ENCODE results near the gene HECA. TPM values are rescaled to one million over a fixed set of nuclear protein-coding genes. Genes with fewer than 3 reads are reported as not detected.

Gene HECA
- total and polyA plus RNA-seq, 2 experiments from 2014 or later: 2.4 to 8.1 TPM

Other genes starting within 250 kb of the HECA start
- gene REPS1, start 146.8 kb upstream of the HECA start, total RNA-seq (2014; rRNA removed; shearing (Covaris generic)): 60.0 and 65.7 TPM in 2 replicates
- gene REPS1, start 146.8 kb upstream of the HECA start, polyA plus RNA-seq (2016; fragmentation: Nextera tagmentation; extraction: Ambion mirVana): 41.1 and 46.0 TPM in 2 replicates
- gene ABRACL, start 106.3 kb upstream of the HECA start, total RNA-seq (2014; rRNA removed; shearing (Covaris generic)): 134 and 160 TPM in 2 replicates
- 502 and 516 TPM in 2 replicates for gene ABRACL, start 106.3 kb upstream of the HECA start, polyA plus RNA-seq (2016; fragmentation: Nextera tagmentation; extraction: Ambion mirVana)
- gene TXLNB, start 156.9 kb downstream of the HECA start, total RNA-seq (2014; rRNA removed; shearing (Covaris generic)): 0.23 and 0.28 TPM in 2 replicates
- gene TXLNB, start 156.9 kb downstream of the HECA start, polyA plus RNA-seq (2016; fragmentation: Nextera tagmentation; extraction: Ambion mirVana): 0.10 and 0.11 TPM in 2 replicates
- 74.4 and 76.9 TPM in 2 replicates for gene CITED2, start 239.6 kb downstream of the HECA start, total RNA-seq (2014; rRNA removed; shearing (Covaris generic))
- 24.8 and 26.6 TPM in 2 replicates for gene CITED2, start 239.6 kb downstream of the HECA start, polyA plus RNA-seq (2016; fragmentation: Nextera tagmentation; extraction: Ambion mirVana)

All from GM23338 (cell line).